Measurements from ENCODE around the gene STX18. TPM values are rescaled to one million over a fixed set of nuclear protein-coding genes. Genes with fewer than 3 reads are reported as not detected.

STX18 gene
- total RNA-seq (2022; extraction: Qiagen RNA extraction): 18.9 to 27.9 TPM (median 20.1 TPM) in 5 replicates

GRCh38 chr4:4541661-4542570, at the start of gene STX18:
TSS of gene STX18 (minus strand) at chr4:4542048. CDS start at chr4:4541964, 84 bp downstream.

DNA sequence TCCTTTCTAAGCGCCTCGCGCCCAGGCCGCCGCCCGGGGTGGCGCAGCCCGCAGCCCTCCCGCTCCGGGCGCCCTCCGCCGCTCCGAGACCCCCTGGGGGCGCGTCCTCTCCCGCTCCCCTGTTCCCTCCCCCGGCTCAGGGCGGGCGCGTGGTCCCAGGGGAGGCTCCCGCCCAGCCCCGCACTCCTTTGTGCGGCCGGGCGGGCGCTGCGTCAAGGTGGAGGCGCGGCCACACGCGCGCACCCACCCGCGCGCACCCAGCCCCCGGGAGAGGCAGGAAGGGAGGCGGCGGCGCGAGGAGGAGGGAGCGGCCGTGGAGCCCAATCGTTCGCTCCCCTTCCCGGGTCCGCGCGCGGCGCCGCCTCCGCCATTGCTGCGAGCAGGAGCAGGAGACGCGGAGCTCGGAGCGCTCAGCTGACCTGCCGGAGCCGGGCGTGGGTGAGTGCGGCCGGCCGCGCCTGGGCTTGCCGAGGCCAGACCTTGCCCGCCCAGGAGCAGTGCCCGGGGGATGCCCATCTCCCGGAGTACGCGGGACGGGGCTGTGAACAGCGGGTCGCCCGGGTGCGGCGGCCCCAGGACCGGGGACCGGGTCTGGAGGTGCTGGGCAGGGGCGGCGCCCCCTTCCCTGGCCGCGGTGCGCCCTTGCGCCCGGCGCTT, 155.0 kb downstream of the STX18 start, which contains the start of gene NSG1:
TSS of gene NSG1 (plus strand) at position 367 of the 657 bp plus-strand sequence. CDS start 528 bp downstream, outside the sequence.

Other genes starting within 250 kb of the STX18 start
- 9.4 to 13.5 TPM (median 10.5 TPM) in 5 replicates for gene NSG1, start 154.9 kb downstream of the STX18 start, total RNA-seq (2022; extraction: Qiagen RNA extraction)